ENCODE measurements around the gene ZNF143. TPM values are rescaled to one million over a fixed set of nuclear protein-coding genes. Genes with fewer than 3 reads are reported as not detected.
A peak's percentile ranks its signal among the peaks of the same experiment; 100 is the strongest.

The ZNF143 gene
- total RNA-seq, 4 donors from 2014 or later, result 33.3 to 42.6 (median 36.9) TPM

- ATAC-seq, result no peak
- H3K4me1 ChIP-seq, result peaks cover 0 to 6% of the 10 kb centered on the region in 2 donors
- peak overlapping the region in 1 of 4 donors; percentile 22 for H3K27ac ChIP-seq
- peaks cover 0 to 39% of the 10 kb centered on the region in 2 donors for H3K36me3 ChIP-seq
- H3K9me3 ChIP-seq, result no peaks in the 10 kb centered on the region
- no peak for DNase-seq
- intact Hi-C loops (cut with DNase I; ENCODE audit: low total_unique reads) (no loop called here), in situ Hi-C loops (cut with MboI; ENCODE audit: low sequenced_read_pairs in 4 of 4) (no loop called here)
- TF ChIP-seq CTCF (IDR thresholded peaks at IDR 0.05 in 4 of 5, conservative IDR thresholded peaks at IDR 0.05 in 1 of 5), result no peak
- TF ChIP-seq POLR2A (IDR thresholded peaks at IDR 0.05), result no peak
- no peak overlapping the region for H3K4me3 ChIP-seq
- H3K27me3 ChIP-seq, result no peaks in the 10 kb centered on the region
Observed at GRCh38 chr11:9527481-9528135, 66.8 kb downstream of the ZNF143 start.

GRCh38 chr11:9528136-9528501 lies 67.3 kb downstream of the ZNF143 start:
- H3K4me1 ChIP-seq, result peaks cover 0 to 6% of the 10 kb centered on the region in 2 donors
- TF ChIP-seq CTCF (IDR thresholded peaks at IDR 0.05 in 4 of 5, conservative IDR thresholded peaks at IDR 0.05 in 1 of 5) (no peak), POLR2A (IDR thresholded peaks at IDR 0.05) (no peak)
- peaks cover 0 to 39% of the 10 kb centered on the region in 2 donors for H3K36me3 ChIP-seq
- DNase-seq (no peak), ATAC-seq (no peak)
- H3K27me3 ChIP-seq, result no peaks in the 10 kb centered on the region
- no peak overlapping the region for H3K27ac ChIP-seq
- H3K4me3 ChIP-seq, result no peak overlapping the region
- in situ Hi-C loops (cut with MboI; ENCODE audit: low sequenced_read_pairs in 4 of 4) (no loop called here), intact Hi-C loops (cut with DNase I; ENCODE audit: low total_unique reads) (no loop called here)
- H3K9me3 ChIP-seq, result no peaks in the 10 kb centered on the region

GRCh38 chr11:9528573-9529333 lies 67.9 kb downstream of the ZNF143 start:
- in situ Hi-C loops (cut with MboI; ENCODE audit: low sequenced_read_pairs in 4 of 4) (no loop called here), intact Hi-C loops (cut with DNase I; ENCODE audit: low total_unique reads) (no loop called here)
- H3K27ac ChIP-seq, result no peak overlapping the region

GRCh38 chr11:9529334-9529650 lies 68.5 kb downstream of the ZNF143 start:
- H3K27me3 ChIP-seq, result no peaks in the 10 kb centered on the region
- H3K9me3 ChIP-seq, result no peaks in the 10 kb centered on the region
- no peak overlapping the region for H3K4me3 ChIP-seq
- ATAC-seq, result no peak
- intact Hi-C loops (cut with DNase I; ENCODE audit: low total_unique reads), result no loop called here
- H3K27ac ChIP-seq, result no peak overlapping the region
- in situ Hi-C loops (cut with MboI; ENCODE audit: low sequenced_read_pairs in 4 of 4), result no loop called here
- peaks cover 0 to 6% of the 10 kb centered on the region in 2 donors for H3K4me1 ChIP-seq
- DNase-seq, result no peak
- peaks cover 0 to 39% of the 10 kb centered on the region in 2 donors for H3K36me3 ChIP-seq
- TF ChIP-seq CTCF (IDR thresholded peaks at IDR 0.05 in 4 of 5, conservative IDR thresholded peaks at IDR 0.05 in 1 of 5) (no peak), POLR2A (IDR thresholded peaks at IDR 0.05) (no peak)

More at GRCh38 chr11:9528573-9529333, 67.9 kb downstream of the ZNF143 start:
- H3K36me3 ChIP-seq, result peaks cover 0 to 39% of the 10 kb centered on the region in 2 donors
- H3K4me3 ChIP-seq, result no peak overlapping the region
- no peaks in the 10 kb centered on the region for H3K9me3 ChIP-seq
- TF ChIP-seq CTCF (IDR thresholded peaks at IDR 0.05 in 4 of 5, conservative IDR thresholded peaks at IDR 0.05 in 1 of 5) (no peak), POLR2A (IDR thresholded peaks at IDR 0.05) (no peak)
- DNase-seq, result no peak
- peaks cover 0 to 6% of the 10 kb centered on the region in 2 donors for H3K4me1 ChIP-seq
- no peaks in the 10 kb centered on the region for H3K27me3 ChIP-seq
- ATAC-seq, result no peak

Measured in gastrocnemius medialis (tissue), 4 donors.